DOHH2 (cell line): ENCODE measurements around the gene MACROD1.

ENCODE experiments used
- H3F3A ChIP-seq: fragments of 200-600 bp; sonication (generic), shearing (Covaris generic); 2 replicates; pipeline ENCODE4 v1.6.0; 2016; ENCODE audit warnings: antibody characterized with exemption, mild to moderate bottlenecking; ENCODE audit not compliant: control insufficient read depth, insufficient read depth
- H3K27ac ChIP-seq: fragments of 200-600 bp; sonication (generic); 2 replicates; pipeline ENCODE4 v1.5.1; 2014; ENCODE audit warnings: low read depth, mild to moderate bottlenecking, low read length, moderate library complexity
- H3K27me3 ChIP-seq: fragments of 200-600 bp; sonication (generic); 2 replicates; pipeline ENCODE4 v1.6.1; 2014; ENCODE audit warnings: mild to moderate bottlenecking, low read length, mixed read lengths; ENCODE audit not compliant: control insufficient read depth
- H3K36me3 ChIP-seq: fragments of 200-600 bp; sonication (generic); 2 replicates; pipeline ENCODE4 v1.6.1; 2014; ENCODE audit warnings: mild to moderate bottlenecking, low read length, moderate library complexity, mixed read lengths; ENCODE audit not compliant: control insufficient read depth
- H3K4me1 ChIP-seq: fragments of 200-600 bp; sonication (generic); 2 replicates; pipeline ENCODE4 v1.6.1; 2014; ENCODE audit warnings: mild to moderate bottlenecking, low read length, mixed read lengths; ENCODE audit not compliant: control insufficient read depth
- H3K4me2 ChIP-seq: fragments of 200-600 bp; sonication (generic); 2 replicates; pipeline ENCODE4 v1.6.0; 2014; ENCODE audit warnings: mild to moderate bottlenecking, low read length, moderate library complexity
- H3K4me3 ChIP-seq: fragments of 200-600 bp; sonication (generic); 2 replicates; pipeline ENCODE4 v1.5.1; 2014; ENCODE audit warnings: mild to moderate bottlenecking, low read length, mixed read lengths
- H3K79me2 ChIP-seq: fragments of 200-600 bp; sonication (generic); 2 replicates; pipeline ENCODE4 v1.6.1; 2014; ENCODE audit warnings: mild to moderate bottlenecking, low read length, mixed read lengths; ENCODE audit not compliant: control insufficient read depth
- H3K9me2 ChIP-seq: fragments of 200-600 bp; sonication (generic); replicated peaks from 2 replicates; pipeline ENCODE4 v1.6.1; 2014; ENCODE audit warnings: mild to moderate bottlenecking, low read length, mixed read lengths; ENCODE audit not compliant: control insufficient read depth
- H3K9me3 ChIP-seq: fragments of 200-600 bp; sonication (generic); 2 replicates; pipeline ENCODE4 v1.6.1; 2014; ENCODE audit warnings: antibody characterized with exemption, low read length, mixed read lengths; ENCODE audit not compliant: control insufficient read depth, insufficient read depth
- H4K20me1 ChIP-seq: fragments of 200-600 bp; sonication (generic); 2 replicates; pipeline ENCODE4 v1.6.0; 2014; ENCODE audit warnings: low read depth, mild to moderate bottlenecking, antibody characterized with exemption, low read length, moderate library complexity; ENCODE audit not compliant: control insufficient read depth, insufficient read depth
- CTCF ChIP-seq: fragments of 200-600 bp; sonication (generic); IDR thresholded peaks from one replicate; pipeline ENCODE4 v1.5.1; 2014; ENCODE audit warnings: antibody characterized with exemption, mild to moderate bottlenecking, low read depth, low read length; ENCODE audit not compliant: poor library complexity, severe bottlenecking
- EZH2phosphoT487 ChIP-seq: fragments of 200-600 bp; sonication (generic); IDR thresholded peaks from 2 replicates; pipeline ENCODE4 v1.6.1; 2017; ENCODE audit warnings: borderline replicate concordance, mild to moderate bottlenecking, antibody characterized with exemption, low read length, moderate library complexity, mixed read lengths

MACROD1 gene

GRCh38 chr11:64018310-64018709, 147.6 kb downstream of the MACROD1 start:
- H3K9me2 ChIP-seq: no peaks in the 10 kb centered on the region
- no peaks in the 10 kb centered on the region for H3F3A ChIP-seq
- H3K27ac ChIP-seq: no peak overlapping the region
- TF ChIP-seq EZH2phosphoT487 (no peak), CTCF (no peak)
- H3K4me1 ChIP-seq: no peaks in the 10 kb centered on the region
- H3K36me3 ChIP-seq: no peaks in the 10 kb centered on the region
- H3K27me3 ChIP-seq: 0 out of 2 replicates have a peak, but pooled peaks cover 3% of the 10 kb centered on the region
- H3K4me3 ChIP-seq: no peak overlapping the region
- H3K4me2 ChIP-seq: no peak overlapping the region
- no peaks in the 10 kb centered on the region for H4K20me1 ChIP-seq
- H3K9me3 ChIP-seq: no peaks in the 10 kb centered on the region
- no peaks in the 10 kb centered on the region for H3K79me2 ChIP-seq

GRCh38 chr11:64017945-64018224, 148.0 kb downstream of the MACROD1 start:
- Histone ChIP-seq H3K9me3 (no peaks in the 10 kb centered on the region), H4K20me1 (no peaks in the 10 kb centered on the region), H3K4me3 (no peak overlapping the region), H3K27me3 (0 out of 2 replicates have a peak, but pooled peaks cover 3% of the 10 kb centered on the region), H3K9me2 (no peaks in the 10 kb centered on the region), H3K27ac (no peak overlapping the region), H3K36me3 (no peaks in the 10 kb centered on the region), H3K79me2 (no peaks in the 10 kb centered on the region), H3K4me2 (no peak overlapping the region), H3F3A (no peaks in the 10 kb centered on the region), H3K4me1 (no peaks in the 10 kb centered on the region)
- TF ChIP-seq EZH2phosphoT487 (no peak), CTCF (no peak)

GRCh38 chr11:64015935-64016845, 149.7 kb downstream of the MACROD1 start:
- H3K4me3 ChIP-seq: no peak overlapping the region
- TF ChIP-seq CTCF (no peak), EZH2phosphoT487 (no peak)
- no peaks in the 10 kb centered on the region for H3F3A ChIP-seq
- H3K27me3 ChIP-seq: 0 out of 2 replicates have a peak, but pooled peaks cover 3% of the 10 kb centered on the region
- H3K27ac ChIP-seq: no peak overlapping the region
- H3K36me3 ChIP-seq: no peaks in the 10 kb centered on the region
- H3K4me1 ChIP-seq: no peaks in the 10 kb centered on the region
- no peaks in the 10 kb centered on the region for H3K79me2 ChIP-seq
- H3K4me2 ChIP-seq: no peak overlapping the region
- H4K20me1 ChIP-seq: no peaks in the 10 kb centered on the region
- no peaks in the 10 kb centered on the region for H3K9me3 ChIP-seq
- no peaks in the 10 kb centered on the region for H3K9me2 ChIP-seq
